GM20000 (cell line): ENCODE results near the gene SEPTIN2.

Experiments used
- DNase-seq: peaks from one replicate; pipeline ENCODE4 v3.0.0; 2012; ENCODE audit warnings: low spot score
- CTCF ChIP-seq: IDR thresholded peaks from 2 replicates; pipeline ENCODE4 v1.5.1; 2012; ENCODE audit warnings: mild to moderate bottlenecking, control low read depth; ENCODE audit errors: extremely low read depth, missing control alignments

The SEPTIN2 gene

DNA sequence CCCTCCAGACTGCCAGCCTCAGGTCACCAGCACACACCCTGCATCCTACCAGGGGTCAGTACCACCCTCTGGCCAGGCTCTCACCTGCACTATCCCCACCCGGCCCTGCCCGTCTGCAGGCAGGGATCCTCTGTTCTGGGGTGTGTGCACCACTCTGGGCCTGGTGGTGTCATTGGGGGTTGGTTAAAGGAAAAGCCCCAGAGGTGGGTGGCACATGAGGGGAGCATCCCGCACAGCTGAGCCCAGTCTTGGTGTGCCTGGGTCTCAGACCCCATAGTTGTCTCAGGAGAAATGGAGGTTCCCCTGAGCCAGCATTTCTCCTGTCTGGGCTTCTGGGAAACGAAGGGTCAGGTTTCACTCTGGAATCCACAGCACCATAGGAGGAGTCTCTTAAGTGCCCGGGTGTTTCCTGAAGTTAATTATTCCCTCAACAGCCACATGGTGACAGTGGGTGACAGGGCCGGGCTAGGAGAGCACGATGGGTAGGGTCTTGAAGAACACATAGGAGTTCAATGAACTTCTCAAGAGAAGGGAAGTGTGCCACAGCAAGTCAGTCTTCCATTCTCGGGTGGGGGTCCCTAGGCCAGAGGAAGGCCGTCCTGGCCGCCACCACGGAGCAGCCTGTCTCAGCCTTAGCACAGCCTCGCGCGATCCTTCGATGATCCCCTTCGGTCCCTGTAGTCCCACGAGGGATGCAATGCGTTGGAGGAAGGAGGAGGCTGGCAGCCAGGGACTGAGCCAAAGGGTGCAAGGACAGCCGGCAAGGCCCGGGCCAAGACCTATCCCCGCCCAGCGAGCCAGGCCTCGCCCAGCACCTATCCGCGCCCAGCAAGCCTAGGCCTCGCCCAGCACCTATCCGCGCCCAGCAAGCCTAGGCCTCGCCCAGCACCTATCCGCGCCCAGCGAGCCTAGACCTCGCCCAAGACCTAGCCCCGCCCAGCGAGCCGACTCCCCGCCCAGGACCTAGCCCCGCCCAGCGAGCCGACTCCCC, 39.2 kb downstream of the SEPTIN2 start:
- DNase-seq, result peak; percentile 26
- no peak for TF ChIP-seq CTCF

DNA sequence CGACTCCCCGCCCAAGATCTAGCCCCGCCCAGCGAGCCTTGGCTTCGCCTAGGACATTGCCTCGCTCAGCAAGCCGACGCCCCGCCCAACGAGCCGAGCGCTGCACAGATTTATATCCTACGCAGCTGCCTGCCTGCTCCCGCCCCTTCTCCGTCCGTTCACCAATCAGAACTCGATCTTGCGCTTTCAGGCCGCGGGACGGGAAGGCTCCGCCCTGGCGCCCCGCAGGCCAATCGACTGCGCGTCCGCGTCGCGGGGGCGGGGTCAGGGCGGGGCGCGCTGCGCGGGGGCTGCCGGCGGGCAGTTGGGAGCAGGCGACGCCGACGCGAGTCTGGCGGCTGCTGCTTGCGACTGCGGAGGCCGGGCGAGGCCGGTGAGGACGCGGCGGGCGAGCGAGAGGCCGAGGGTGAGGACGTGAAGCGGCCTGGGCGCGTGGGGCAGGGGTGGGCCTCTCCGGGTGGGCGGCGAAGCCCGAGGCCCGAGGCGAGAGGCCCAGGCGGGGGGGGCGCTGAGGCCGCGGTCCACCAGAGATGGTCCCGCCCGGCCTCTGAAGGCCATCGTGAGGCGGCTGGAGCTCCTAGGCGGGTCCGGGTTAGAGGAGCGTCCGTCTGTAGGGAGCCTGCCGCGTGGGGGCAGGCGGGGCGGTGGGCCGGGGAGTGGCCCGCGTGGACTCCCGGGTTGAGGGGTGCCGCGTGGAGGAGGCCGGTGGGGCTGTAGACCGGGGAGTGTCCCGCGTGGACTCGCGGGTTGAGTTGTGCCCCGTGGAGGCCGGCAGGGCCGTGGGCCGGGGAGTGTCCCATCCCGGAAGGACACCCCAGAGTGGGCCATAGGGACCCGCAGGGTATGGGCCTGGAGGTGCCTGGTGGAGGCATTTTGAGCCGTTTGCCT, 40.5 kb downstream of the SEPTIN2 start, which contains the start of gene FARP2:
Gene FARP2 (plus strand): TSS at position 303 of the 888 bp plus-strand sequence. CDS start 16,823 bp downstream, outside the sequence.
- DNase-seq, result peak; percentile 95

GRCh38 chr2:241356871-241357260, 41.1 kb downstream of the SEPTIN2 start:
- DNase-seq, result no peak
- TF ChIP-seq CTCF, result no peak

More for the DNA sequence above, 40.5 kb downstream of the SEPTIN2 start, which contains the start of gene FARP2:
- no peak for TF ChIP-seq CTCF

DNA sequence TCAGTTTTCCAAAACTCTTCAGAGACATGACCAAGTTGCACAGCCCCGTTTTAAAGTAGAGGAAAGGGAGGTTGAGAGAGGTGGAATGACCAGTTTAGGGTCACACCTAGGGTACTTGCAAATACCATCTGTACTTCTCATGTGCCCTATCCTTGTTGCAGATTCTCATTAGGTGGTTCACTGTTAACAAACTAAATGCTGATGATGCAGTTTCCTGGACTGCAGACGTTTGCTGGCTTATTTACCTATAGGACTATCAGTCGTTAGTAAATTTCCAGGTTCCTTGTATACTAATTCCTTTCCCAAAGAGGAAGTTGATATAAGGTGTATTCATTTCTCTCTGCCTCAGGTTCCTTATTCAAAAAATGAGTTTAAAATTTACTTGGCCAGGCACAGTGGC, 41.8 kb downstream of the SEPTIN2 start:
- no peak for TF ChIP-seq CTCF
- no peak for DNase-seq

GRCh38 chr2:241358470-241358869, 42.7 kb downstream of the SEPTIN2 start:
- TF ChIP-seq CTCF, result no peak
- DNase-seq, result peak; percentile 56

DNA sequence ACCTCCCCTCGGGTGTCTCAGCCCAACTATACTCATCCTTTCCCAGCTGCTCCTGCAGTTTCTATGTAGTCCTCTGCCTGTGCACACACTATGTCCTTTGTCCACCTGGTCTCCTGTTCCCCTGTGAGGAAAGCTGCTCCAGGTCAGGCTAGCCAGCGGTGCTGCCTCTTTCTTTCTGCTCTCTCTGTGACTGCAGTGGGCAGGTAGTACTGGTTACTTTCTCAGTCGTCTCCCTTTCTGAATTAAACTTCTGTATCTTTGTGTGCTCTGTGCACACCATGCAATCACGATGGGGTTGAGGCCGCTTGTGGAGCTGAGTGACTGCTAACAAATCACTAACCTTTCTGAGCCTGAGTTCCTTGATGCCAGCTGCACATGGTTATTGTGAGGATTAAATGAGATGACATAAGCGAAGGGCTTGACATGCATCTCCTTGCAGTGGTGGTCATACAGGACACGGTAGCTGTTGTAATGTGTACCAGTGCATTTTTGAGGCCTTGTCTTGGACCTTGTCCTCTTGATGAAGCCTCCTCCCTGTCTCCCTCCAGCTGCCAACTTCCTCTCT, 43.8 kb downstream of the SEPTIN2 start:
- no peak for TF ChIP-seq CTCF
- DNase-seq, result no peak

GRCh38 chr2:241363426-241363825, 47.7 kb downstream of the SEPTIN2 start:
- peak; percentile 39 for DNase-seq
- TF ChIP-seq CTCF, result no peak
